Gastrocnemius medialis (tissue), 4 donors: Measurements from ENCODE around the gene ZNF670. TPM values are rescaled to one million over a fixed set of nuclear protein-coding genes. Genes with fewer than 3 reads are reported as not detected.

ENCODE experiments used
- ATAC-seq, 2 donors: fragments of 150-250 bp; one replicate each; pipeline ENCODE4 v1.9.1; 2016
- DNase-seq, 2 donors: peaks; one replicate each; pipeline ENCODE4 v3.0.0-alpha.2; 2019
- H3K27ac ChIP-seq, 4 donors: fragments of 200-600 bp; sonication (generic); 1 replicate in 1 of 4; 2 replicates in 3 of 4; pipeline ENCODE4 v1.5.1; 2016 to 2018; ENCODE audit warnings: mild to moderate bottlenecking in 2 of 4, moderate library complexity in 1 of 4
- H3K27me3 ChIP-seq, 3 donors: fragments of 200-600 bp; sonication (generic) in 2 of 3; 1 replicate in 1 of 3; 2 replicates in 2 of 3; pipeline versions ENCODE4 v1.5.1 to v1.6.0; 2016 to 2019; ENCODE audit warnings: mild to moderate bottlenecking in 1 of 3, moderate library complexity in 1 of 3
- H3K36me3 ChIP-seq, 2 donors: fragments of 200-600 bp; sonication (generic) in 1 of 2; one replicate each; pipeline ENCODE4 v1.5.1; 2017 to 2018
- H3K4me1 ChIP-seq, 2 donors: fragments of 200-600 bp; sonication (generic) in 1 of 2; one replicate each; pipeline ENCODE4 v1.5.1; 2016 to 2017; ENCODE audit warnings: mild to moderate bottlenecking in 2 of 2
- H3K4me3 ChIP-seq, 4 donors: fragments of 200-600 bp; sonication (generic) in 3 of 4; 1 replicate in 1 of 4; 2 replicates in 3 of 4; pipeline ENCODE4 v1.5.1; 2016 to 2019; ENCODE audit warnings: mild to moderate bottlenecking in 2 of 4
- H3K9me3 ChIP-seq, 3 donors: fragments of 200-600 bp; sonication (generic) in 2 of 3; 1 replicate in 1 of 3; 2 replicates in 2 of 3; pipeline ENCODE4 v1.5.1; 2016 to 2019
- POLR2A ChIP-seq, 2 donors: fragments of 450-650 bp; IDR thresholded peaks; one replicate each; pipeline ENCODE4 v1.6.1; 2017; ENCODE audit warnings: antibody characterized with exemption in 2 of 2, mild to moderate bottlenecking in 2 of 2, moderate library complexity in 2 of 2
- in situ Hi-C, 4 donors: fragments of 200-750 bp; cut with MboI; loops; one replicate each; pipeline versions ENCODE4 v1.15.0 to v1.8.0; 2017; ENCODE audit warnings: low sequenced_read_pairs in 4 of 4
- intact Hi-C: fragments of 100-400 bp; cut with DNase I; formaldehyde crosslinking; loops from one replicate; pipeline ENCODE4 v1.15.1; 2023; ENCODE audit warnings: low total_unique reads
- total RNA-seq, 4 donors: library from RNA; depleted of rRNA; stranded (reverse); fragments of >200 nt; gene quantifications; one replicate each; pipeline versions ENCODE4 v1.1.0 to v1.2.3, GENCODE V29; 2016
- TF ChIP-seq, protein P1 (sequence below), 5 experiments: fragments of 450-650 bp in 3 of 5; fragments of 200-600 bp in 2 of 5; sonication (generic) in 2 of 5; IDR thresholded peaks in 4 of 5; conservative IDR thresholded peaks in 1 of 5; 1 replicate in 4 of 5; 2 replicates in 1 of 5; pipeline ENCODE4 v1.5.1; 2016 to 2019; ENCODE audit warnings: antibody characterized with exemption in 5 of 5, mild to moderate bottlenecking in 3 of 5, moderate library complexity in 3 of 5

ZNF670 gene
- total RNA-seq, 4 donors from 2014 or later, result 0.49 to 1.3 (median 0.52) TPM

DNA sequence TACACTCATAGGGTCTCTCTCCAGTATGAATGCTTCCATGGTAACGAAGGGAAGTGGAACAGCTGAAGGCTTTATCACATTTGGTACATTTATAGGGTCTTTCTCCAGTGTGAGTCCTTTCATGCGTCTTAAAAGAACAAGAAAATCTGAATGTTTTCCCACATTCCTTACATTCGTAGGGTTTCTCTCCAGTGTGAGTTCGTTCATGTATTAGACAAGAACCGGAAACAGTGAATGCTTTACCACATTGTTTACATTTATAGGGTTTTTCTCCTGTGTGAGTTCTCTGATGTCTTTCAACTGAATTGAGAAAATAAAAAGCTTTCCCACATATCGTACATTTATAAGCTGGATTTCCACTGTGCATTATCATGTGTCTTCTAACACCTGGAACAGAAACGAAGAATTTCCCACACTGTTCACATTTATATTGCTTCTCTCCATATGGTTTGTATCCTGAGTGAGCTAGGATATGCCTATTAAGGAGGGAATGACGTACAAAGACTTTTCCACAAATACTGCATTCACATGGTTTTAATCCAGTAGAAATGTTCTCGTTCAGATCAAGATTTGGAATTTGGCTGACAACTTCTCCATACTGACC is 22.2 kb upstream of the ZNF670 start:
- DNase-seq (no peak), ATAC-seq (no peak)
- in situ Hi-C loops (loop anchor here in 1 of 4 donors (10.0 kb wide), 1 partner anchor 166 kb away; the partner anchor contains the start of gene AHCTF1), intact Hi-C loops (loop anchor here (5.0 to 10.0 kb wide), 2 partner anchors 232 to 536 kb away; partner anchors contain the start of genes CNST, TFB2M and ZNF496)
- H3K27ac ChIP-seq, result no peak overlapping the region
- TF ChIP-seq, protein P1, sequence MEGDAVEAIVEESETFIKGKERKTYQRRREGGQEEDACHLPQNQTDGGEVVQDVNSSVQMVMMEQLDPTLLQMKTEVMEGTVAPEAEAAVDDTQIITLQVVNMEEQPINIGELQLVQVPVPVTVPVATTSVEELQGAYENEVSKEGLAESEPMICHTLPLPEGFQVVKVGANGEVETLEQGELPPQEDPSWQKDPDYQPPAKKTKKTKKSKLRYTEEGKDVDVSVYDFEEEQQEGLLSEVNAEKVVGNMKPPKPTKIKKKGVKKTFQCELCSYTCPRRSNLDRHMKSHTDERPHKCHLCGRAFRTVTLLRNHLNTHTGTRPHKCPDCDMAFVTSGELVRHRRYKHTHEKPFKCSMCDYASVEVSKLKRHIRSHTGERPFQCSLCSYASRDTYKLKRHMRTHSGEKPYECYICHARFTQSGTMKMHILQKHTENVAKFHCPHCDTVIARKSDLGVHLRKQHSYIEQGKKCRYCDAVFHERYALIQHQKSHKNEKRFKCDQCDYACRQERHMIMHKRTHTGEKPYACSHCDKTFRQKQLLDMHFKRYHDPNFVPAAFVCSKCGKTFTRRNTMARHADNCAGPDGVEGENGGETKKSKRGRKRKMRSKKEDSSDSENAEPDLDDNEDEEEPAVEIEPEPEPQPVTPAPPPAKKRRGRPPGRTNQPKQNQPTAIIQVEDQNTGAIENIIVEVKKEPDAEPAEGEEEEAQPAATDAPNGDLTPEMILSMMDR (IDR thresholded peaks at IDR 0.05 in 4 of 5, conservative IDR thresholded peaks at IDR 0.05 in 1 of 5), result no peak
- no peak for TF ChIP-seq POLR2A (IDR thresholded peaks at IDR 0.05)
- H3K4me3 ChIP-seq, result no peak overlapping the region
- H3K36me3 ChIP-seq, result peaks cover 11 to 53% of the 10 kb centered on the region in 2 donors
- H3K27me3 ChIP-seq, result no peaks in the 10 kb centered on the region
- peaks cover 0 to 7% (median 7%) of the 10 kb centered on the region in 3 donors for H3K9me3 ChIP-seq
- peaks cover 12 to 15% of the 10 kb centered on the region in 2 donors for H3K4me1 ChIP-seq

DNA sequence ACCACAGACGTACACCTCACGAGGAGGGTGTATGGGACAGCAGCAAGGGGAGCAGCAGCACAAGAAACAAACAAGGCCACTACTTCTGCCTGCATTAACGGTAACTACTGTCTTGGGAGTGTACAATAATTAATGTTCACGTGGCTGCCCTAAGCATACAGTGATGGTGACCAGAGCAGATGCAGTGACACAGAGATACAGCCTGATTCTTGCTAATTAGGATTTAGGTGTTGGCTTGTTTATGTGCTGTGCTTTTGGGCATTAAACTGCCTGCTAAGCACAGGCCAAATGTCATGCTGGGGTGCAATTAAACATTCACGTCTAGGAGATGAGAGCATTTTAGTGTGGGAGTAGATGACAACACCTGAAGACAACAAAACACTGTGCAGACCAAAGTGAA is 18.3 kb upstream of the ZNF670 start:
- Histone ChIP-seq H3K36me3 (peaks cover 10 to 44% of the 10 kb centered on the region in 2 donors), H3K4me3 (no peak overlapping the region), H3K27me3 (no peaks in the 10 kb centered on the region), H3K27ac (no peak overlapping the region), H3K9me3 (peaks cover 0 to 7% (median 7%) of the 10 kb centered on the region in 3 donors), H3K4me1 (no peaks in the 10 kb centered on the region)
- DNase-seq (no peak), ATAC-seq (no peak)
- intact Hi-C loops, result no loop called here
- TF ChIP-seq POLR2A (IDR thresholded peaks at IDR 0.05), result no peak
- TF ChIP-seq, protein P1 (IDR thresholded peaks at IDR 0.05 in 4 of 5, conservative IDR thresholded peaks at IDR 0.05 in 1 of 5), result no peak
- in situ Hi-C loops, result no loop called here

DNA sequence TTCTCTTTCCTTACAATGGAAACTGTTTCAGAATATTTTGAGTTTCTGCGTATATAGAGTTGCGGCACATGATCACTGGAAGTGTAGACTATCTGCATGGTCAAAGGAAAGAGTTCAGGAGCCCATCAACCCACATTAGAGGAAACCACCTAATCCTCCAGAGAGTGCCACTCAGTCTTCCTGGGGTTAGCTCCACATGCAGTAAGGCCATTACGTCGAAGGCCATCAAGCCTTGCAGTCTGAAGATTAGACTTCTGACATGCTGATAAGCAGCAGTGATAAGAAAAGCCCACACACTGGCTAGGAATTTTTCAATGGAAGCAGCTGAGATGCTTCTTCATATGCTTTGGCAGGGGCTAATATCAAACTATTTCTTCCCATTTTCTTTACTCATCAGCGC is 17.9 kb upstream of the ZNF670 start:
- in situ Hi-C loops (no loop called here), intact Hi-C loops (no loop called here)
- no peak overlapping the region for H3K4me3 ChIP-seq
- peaks cover 8 to 40% of the 10 kb centered on the region in 2 donors for H3K36me3 ChIP-seq
- no peak for ATAC-seq
- peaks cover 0 to 7% (median 7%) of the 10 kb centered on the region in 3 donors for H3K9me3 ChIP-seq
- no peak for DNase-seq
- no peaks in the 10 kb centered on the region for H3K4me1 ChIP-seq
- no peak overlapping the region for H3K27ac ChIP-seq
- no peaks in the 10 kb centered on the region for H3K27me3 ChIP-seq
- TF ChIP-seq, protein P1 (IDR thresholded peaks at IDR 0.05 in 4 of 5, conservative IDR thresholded peaks at IDR 0.05 in 1 of 5), result no peak
- TF ChIP-seq POLR2A (IDR thresholded peaks at IDR 0.05), result no peak

DNA sequence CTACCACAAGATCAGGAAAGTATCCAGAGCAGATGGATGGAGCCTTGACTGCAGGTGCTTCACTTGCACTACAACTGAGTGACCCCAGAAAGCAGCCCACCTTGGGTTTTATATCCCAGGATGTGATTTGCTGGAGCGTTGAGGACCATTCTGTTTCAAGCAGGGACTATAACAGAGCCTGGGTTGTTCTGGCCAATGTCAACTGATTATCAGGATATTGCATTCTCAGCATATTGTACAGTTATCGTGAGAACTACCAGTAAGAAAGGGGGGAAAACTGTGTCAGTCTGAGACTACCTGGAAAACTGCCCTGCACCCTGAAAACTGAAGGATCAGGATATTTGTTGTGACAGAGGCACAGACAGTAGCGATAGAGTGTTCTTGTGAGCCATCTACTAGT is 17.5 kb upstream of the ZNF670 start:
- Histone ChIP-seq H3K36me3 (peaks cover 6 to 36% of the 10 kb centered on the region in 2 donors), H3K27ac (no peak overlapping the region), H3K4me3 (no peak overlapping the region), H3K27me3 (no peaks in the 10 kb centered on the region), H3K4me1 (no peaks in the 10 kb centered on the region), H3K9me3 (peaks cover 0 to 7% (median 6%) of the 10 kb centered on the region in 3 donors)
- in situ Hi-C loops (no loop called here), intact Hi-C loops (no loop called here)
- TF ChIP-seq POLR2A (IDR thresholded peaks at IDR 0.05), result no peak
- TF ChIP-seq, protein P1 (IDR thresholded peaks at IDR 0.05 in 4 of 5, conservative IDR thresholded peaks at IDR 0.05 in 1 of 5), result no peak
- DNase-seq (no peak), ATAC-seq (no peak)
